ENCODE measurements around the gene C1orf105.
"Not testable (repeated sequence)": the region's sequence is repeated elsewhere in the genome, so short reads cannot be mapped to it uniquely, and the experiment has no call there.

C1orf105 gene

DNA sequence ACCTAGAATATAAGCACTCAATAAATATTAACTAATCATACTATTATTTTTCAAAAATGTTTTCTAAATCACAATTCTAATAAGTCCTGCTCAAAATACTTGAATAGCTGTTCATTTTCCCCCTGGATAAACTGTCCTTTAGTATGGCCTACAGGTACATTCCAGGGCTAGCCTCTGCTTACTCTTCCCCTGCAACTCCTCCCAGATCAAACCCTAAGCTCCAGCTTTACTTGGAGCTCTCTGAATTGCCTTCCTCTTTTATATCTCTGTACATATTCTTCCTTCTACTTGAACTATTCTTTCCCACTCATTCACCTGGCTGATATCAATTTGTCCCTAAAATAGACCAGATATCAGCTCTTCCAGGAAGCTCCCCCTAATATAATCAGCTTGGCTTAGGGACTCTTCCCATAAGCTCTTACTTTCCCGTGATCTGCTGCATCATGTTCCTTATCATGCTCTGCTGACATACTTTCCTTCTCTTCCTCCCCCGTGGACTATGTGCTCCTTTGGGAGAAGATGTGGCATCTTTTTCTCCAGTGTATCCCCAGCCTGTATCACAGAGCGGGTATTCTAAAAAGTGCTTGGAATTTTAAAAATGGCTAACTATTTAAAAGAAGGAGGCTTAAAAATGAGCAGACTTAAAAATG, 66.4 kb downstream of the C1orf105 start:
- DNase-seq (ENCODE audit: low read depth in 2 of 2, low spot score in 1 of 2) = no peak

DNA sequence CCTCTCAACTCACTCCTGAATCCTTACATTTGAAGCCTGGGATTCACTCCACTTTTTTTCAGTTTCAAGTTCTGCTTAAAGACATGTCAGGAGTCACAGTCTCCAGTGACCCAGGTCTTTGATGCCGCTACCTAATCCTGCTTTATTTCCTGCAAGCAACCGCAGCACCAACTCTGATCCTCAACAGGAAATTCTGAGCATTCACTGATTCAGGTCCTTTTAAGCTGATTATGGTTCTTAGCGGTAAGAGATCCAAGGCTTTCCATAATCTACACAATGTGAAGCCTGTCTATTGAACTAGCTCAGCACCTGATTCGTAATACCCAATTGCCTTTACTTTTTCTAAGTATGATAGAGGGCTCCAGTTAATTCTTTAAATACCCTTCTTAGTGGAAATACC, 67.1 kb downstream of the C1orf105 start:
- DNase-seq (ENCODE audit: low read depth in 2 of 2, low spot score in 1 of 2) = no peak

DNA sequence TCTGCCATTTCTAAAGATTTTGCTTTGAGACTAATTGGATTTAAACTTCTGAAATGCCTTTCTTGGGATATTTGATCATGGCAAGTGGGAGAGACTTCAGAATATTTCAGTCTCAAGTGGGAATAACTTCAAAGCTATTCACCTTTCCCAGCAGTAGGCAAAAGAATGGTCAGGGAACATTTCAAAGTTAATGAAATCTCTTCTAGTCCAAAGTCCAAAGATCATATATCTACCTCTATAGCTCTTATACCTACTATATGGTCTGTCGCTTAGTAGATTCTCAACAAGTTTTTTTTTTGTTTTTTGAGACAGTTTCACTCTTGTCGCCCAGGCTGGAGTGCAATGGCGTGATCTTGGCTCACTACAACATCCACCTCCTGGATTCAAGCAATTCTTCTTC, 67.9 kb downstream of the C1orf105 start:
- DNase-seq (ENCODE audit: low read depth in 2 of 2, low spot score in 1 of 2) = no peak

DNA sequence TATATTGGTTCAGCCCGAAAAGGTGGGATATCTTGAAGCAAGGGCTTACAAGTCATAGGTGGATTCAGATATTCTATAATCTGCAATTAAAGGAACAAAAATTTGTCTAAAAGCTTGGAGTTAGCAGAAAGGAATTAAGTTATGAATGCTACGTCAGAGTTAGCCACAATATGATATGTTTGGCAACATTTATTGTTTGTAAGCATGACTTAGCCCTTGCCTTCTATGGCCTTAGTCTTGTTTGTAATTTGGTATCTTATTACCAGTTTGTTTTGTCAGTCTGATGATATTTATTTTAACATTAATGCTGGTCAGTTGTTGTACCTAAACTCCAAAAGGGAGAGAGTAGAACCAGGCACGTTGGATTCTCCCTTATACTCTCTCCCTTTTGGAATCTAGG, 69.4 kb downstream of the C1orf105 start:
- no peak for DNase-seq (ENCODE audit: low read depth in 2 of 2, low spot score in 1 of 2)

DNA sequence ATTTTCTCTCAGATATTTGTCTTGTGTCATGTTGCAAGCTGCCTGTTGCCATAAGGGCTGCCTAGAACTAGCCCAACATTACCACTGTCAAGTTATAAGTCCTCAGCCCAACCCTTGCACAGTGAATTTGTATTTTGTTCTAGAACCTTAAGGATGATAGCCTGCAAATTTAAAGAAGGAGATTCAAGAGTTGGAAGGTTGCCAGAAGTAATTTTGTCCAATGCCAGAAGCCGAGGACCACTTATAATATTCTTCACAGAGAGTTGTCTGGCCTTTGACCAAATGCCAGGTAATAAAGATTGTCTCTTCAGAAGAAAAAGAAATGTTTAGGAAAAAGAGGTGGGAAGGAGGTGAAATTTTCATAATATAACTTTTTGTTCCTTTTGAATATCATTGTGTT, 71.9 kb downstream of the C1orf105 start:
- DNase-seq (ENCODE audit: low read depth in 2 of 2, low spot score in 1 of 2) = no peak

DNA sequence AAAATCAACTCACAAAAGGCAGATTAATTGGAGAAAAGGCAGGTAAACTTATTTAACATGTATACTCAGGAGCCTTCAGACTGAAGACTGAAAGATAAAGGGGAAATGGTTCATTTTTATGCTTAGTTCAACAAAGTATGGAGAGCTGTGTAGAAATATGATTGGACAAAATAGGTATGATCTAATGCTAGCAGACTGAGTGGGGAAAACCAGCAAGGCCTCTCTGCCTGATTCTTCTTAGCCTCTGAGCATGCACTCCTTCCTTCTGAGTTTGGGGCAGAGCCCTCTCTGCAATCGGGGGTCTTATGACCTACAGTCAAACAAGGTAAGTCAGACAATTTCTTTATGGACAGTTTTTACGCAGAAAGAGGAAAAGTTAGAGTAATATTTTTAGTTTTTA, 73.7 kb downstream of the C1orf105 start:
- no peak for DNase-seq (ENCODE audit: low read depth in 2 of 2, low spot score in 1 of 2)

- DNase-seq (ENCODE audit: low read depth in 2 of 2, low spot score in 1 of 2) = not testable (repeated sequence)
Observed at GRCh38 chr1:172496127-172496526, 75.6 kb downstream of the C1orf105 start.

- no peak for DNase-seq (ENCODE audit: low read depth in 2 of 2, low spot score in 1 of 2)
Observed at GRCh38 chr1:172496678-172497077, 76.2 kb downstream of the C1orf105 start.

DNA sequence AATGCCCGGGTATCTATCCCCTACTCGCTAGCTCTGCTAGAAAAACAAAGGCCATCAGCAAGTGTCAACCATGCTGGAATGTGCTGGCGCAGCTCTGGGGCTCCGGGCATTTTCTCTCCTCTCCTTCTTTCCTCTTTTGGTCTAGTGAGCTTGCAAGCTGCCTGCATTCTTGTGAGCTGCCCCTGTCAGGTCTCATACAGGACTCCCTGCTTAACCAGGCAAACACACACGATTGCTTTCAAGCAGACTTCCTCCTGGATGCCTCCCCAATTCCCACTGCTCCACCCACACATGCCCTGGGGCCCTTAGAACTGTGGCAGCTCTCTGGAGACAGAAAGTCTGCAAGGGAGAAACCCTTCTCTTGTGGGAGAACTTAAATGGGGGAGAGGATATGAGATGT, 76.7 kb downstream of the C1orf105 start:
- no peak for DNase-seq (ENCODE audit: low read depth in 2 of 2, low spot score in 1 of 2)

DNA sequence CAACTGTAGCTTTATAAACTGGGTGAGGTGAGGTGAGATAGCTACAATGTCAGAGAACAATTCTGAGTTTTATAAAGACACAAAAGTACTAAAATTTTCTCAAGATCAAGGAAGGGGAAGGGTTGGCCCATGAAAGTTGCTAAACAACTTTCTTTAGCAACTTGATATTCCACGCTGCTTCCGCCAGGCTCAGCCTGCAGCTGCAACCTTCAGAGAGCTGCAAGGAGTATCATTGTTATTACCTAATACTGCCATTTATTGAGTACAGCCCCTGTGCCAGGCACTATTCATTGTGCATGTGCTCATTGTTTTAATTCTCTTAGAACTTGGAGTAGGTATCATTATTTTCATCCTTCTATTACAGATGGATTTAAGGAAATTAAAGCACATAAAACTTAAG, 78.4 kb downstream of the C1orf105 start:
- no peak for DNase-seq (ENCODE audit: low read depth in 2 of 2, low spot score in 1 of 2)

- DNase-seq (ENCODE audit: low read depth in 2 of 2, low spot score in 1 of 2) = no peak
Observed at GRCh38 chr1:172499636-172500141, 79.2 kb downstream of the C1orf105 start.

DNA sequence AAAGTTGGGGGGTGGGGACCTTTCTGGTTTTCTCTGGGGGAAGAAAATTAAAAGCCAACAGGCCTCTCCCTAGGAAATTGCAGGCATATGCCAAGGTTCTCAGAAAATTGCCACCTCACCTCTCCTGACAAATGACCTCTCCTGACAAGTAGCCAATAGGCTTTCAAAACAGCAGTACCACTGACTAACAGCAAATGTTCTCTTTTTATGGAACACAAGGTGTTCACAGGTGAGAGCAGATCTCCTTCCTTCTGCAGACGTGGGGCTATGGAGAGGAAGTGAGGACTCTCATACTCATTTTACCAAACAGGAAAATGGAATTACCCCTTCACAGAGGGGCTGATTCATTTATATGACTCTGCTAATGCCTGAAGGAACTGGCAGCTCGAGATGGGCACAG, 79.7 kb downstream of the C1orf105 start:
- DNase-seq (ENCODE audit: low read depth in 2 of 2, low spot score in 1 of 2) = no peak

- DNase-seq (ENCODE audit: low read depth in 2 of 2, low spot score in 1 of 2) = no peak
Observed at GRCh38 chr1:172507741-172508140, 87.3 kb downstream of the C1orf105 start.

GRCh38 chr1:172510479-172510878, 90.0 kb downstream of the C1orf105 start:
- no peak for DNase-seq (ENCODE audit: low read depth in 2 of 2, low spot score in 1 of 2)

- no peak for DNase-seq (ENCODE audit: low read depth in 2 of 2, low spot score in 1 of 2)
Observed at GRCh38 chr1:172512591-172512990, 92.1 kb downstream of the C1orf105 start.

- no peak for DNase-seq (ENCODE audit: low read depth in 2 of 2, low spot score in 1 of 2)
Observed at GRCh38 chr1:172513479-172513878, 93.0 kb downstream of the C1orf105 start.

- DNase-seq (ENCODE audit: low read depth in 2 of 2, low spot score in 1 of 2) = no peak
Observed at GRCh38 chr1:172514108-172514507, 93.6 kb downstream of the C1orf105 start.

- DNase-seq (ENCODE audit: low read depth in 2 of 2, low spot score in 1 of 2) = no peak
Observed at GRCh38 chr1:172515436-172515835, 95.0 kb downstream of the C1orf105 start.

DNA sequence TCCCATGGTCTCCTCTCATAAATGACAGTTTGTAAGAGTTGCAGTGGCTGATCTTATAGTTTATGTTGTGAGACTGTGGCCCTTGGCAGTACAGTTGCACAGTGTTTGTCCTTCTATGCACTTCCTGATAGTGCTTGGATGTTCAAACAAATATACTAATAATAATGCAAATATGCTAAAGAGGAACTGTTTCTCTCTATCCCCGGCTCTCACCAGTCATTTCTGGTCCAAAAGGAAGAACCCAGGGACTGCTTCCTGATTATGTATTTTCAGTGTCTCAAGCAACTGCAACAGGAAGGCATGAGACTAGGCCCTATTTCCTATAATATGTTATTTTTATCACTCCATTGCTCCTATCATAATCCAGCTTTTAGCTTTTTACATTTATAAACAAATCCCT, 95.4 kb downstream of the C1orf105 start:
- DNase-seq (ENCODE audit: low read depth in 2 of 2, low spot score in 1 of 2) = no peak

- DNase-seq (ENCODE audit: low read depth in 2 of 2, low spot score in 1 of 2) = no peak
Observed at GRCh38 chr1:172517081-172517480, 96.6 kb downstream of the C1orf105 start.

GRCh38 chr1:172517545-172517944, 97.1 kb downstream of the C1orf105 start:
- DNase-seq (ENCODE audit: low read depth in 2 of 2, low spot score in 1 of 2) = no peak

All from stimulated activated CD8-positive, alpha-beta memory T cell treated with anti-CD3 and anti-CD28 coated beads, Interleukin-4, amount 100 ng/mL, for 1 hour (primary cell).